Effector CD4-positive, alpha-beta T cell (primary cell): ENCODE results near the gene IMMP2L.
"Not testable (repeated sequence)": the region's sequence is repeated elsewhere in the genome, so short reads cannot be mapped to it uniquely, and the experiment has no call there.

Source experiments
- DNase-seq: peaks from one replicate; pipeline ENCODE4 v3.0.0-alpha.2; 2020

The IMMP2L gene

GRCh38 chr7:110973196-110973990 lies 588.9 kb downstream of the IMMP2L start:
- no peak for DNase-seq

GRCh38 chr7:110964775-110965174 lies 597.5 kb downstream of the IMMP2L start:
- DNase-seq, result no peak

DNA sequence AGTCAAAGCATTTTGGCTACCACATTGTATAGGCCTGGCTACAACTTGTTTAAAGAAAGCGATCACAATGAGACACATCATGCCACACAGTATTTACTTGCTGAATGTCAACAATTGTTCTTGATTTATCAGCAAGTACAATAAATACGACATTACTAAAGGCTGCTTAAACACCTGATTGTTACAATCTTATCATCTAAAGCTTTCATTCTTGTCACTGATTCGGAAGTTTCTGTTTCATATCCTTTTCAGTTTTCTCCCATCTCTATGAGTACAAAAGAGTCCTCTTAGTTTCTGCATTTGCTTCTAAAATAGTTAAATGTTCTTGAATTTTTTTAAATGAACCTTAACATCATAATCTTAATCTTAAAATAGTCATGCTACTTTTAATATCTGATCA lies 599.5 kb downstream of the IMMP2L start:
- DNase-seq, result no peak

GRCh38 chr7:110962374-110962773 lies 599.9 kb downstream of the IMMP2L start:
- DNase-seq, result no peak

DNA sequence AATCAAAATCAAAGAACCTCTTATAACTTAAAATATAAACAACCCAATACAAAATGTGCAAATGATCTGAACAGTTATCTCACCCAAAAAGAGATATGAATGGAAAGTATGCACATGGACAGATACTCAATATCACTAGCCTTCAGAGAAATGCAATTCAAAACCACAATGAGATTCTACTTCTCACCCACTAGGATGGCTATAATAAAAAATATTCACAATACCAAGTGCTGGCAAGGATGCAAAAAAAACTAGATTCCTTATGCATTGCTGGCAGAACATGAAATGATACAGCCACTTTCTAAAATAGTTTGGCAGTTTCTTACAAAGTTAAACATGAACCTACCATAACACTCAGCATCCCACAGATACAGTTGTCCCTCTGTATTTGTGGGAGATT lies 601.5 kb downstream of the IMMP2L start:
- no peak for DNase-seq

DNA sequence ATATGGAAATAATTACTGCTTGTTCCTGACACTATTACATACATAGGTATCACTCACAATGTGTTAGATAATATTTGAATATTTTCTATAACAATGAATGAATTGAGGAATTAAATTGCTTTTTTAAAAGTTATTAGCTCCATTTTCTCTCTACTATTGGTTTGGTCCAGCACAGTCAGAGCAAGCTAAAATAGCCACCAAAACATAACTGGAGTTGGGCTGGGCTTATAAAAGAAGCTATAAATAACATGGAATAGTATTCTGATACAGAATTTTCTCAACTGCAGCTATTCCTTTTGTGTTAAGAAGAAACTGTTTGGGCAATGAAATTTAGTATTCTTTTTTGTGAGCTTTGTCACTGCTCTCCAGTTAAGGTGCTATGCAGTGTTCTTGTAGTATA lies 614.0 kb downstream of the IMMP2L start:
- DNase-seq, result no peak

DNA sequence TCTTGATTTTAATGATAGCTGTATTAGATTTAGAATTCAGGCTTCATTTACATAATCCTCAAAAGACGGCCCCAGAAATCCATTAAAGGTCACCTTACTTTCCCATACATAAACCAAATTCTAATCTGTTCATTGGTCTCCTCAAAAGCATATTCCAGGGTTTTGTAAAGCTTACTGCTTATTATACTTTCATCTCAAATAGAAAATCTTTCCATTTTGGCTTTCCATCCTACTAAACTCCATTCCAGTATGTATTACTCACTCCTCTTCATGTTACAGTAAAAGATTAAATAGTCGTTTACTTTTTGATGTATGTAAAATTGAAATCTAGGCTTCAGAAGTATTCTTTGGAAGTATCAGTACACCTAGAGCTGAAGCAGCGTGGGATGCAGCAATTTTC lies 614.9 kb downstream of the IMMP2L start:
- no peak for DNase-seq

DNA sequence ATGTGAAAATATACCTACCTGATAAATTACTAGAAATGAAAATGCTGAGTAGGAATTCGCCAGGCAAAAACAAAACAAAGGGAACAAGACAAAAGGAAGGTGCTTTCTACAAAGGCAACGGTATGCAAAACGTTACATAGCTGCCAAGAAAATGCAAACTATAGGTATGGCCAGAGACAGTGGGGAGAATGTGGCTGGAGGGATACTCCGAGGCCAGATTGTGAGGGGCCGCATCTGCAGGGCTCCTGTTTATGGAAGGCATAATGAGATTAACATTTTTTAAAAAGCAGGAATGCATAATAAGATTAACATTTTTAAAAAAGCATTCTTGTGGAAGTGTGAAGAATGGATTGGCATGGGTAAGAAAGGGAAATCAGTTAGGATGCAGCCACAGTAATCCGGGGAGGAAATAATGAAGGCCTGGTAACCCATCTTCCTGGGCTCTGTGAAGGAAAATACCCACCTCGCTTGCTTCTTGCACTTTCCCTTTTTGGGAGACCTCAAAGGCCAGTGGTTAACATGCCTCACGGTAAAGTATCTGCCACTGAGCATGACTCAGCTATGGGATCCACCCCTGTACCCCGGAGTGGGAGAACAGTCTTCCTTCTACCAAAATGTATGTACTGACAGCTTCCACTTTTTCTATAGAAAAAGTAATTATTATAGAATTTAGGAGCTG lies 617.2 kb downstream of the IMMP2L start:
- no peak for DNase-seq

GRCh38 chr7:110944448-110944847 lies 617.8 kb downstream of the IMMP2L start:
- DNase-seq, result no peak

DNA sequence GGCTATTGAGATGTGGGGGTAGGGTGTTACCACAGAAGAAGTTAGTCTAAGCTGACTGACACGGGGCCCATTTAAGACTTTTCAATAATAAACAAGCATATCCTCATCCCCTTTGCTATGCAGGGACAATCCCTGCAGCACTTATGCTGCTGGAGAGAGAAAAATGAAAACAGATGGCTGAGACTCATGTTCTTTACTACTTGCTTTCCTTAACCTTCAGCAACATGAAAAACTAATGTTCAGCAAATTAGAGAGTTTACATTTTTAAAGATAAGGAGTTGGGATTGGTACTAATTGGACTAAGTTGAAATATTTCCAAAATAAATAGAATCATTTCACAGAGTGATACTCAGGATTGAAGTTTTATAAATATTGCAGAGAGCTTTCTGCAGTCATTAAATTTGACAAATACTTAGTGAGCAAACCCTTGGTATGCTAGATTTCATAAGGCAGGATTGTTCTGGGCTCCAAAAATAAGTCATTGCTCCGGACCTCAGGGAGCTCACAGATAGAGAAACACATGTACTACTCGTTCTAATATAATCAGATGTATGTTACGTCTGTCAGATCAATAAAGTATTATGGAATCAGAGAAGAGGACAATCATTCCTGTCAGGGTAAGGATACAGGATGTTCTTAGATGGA lies 618.5 kb downstream of the IMMP2L start:
- no peak for DNase-seq

GRCh38 chr7:110941385-110941784 lies 620.9 kb downstream of the IMMP2L start:
- DNase-seq, result no peak

- DNase-seq, result no peak
Observed at GRCh38 chr7:110940756-110941155, 621.5 kb downstream of the IMMP2L start.

DNA sequence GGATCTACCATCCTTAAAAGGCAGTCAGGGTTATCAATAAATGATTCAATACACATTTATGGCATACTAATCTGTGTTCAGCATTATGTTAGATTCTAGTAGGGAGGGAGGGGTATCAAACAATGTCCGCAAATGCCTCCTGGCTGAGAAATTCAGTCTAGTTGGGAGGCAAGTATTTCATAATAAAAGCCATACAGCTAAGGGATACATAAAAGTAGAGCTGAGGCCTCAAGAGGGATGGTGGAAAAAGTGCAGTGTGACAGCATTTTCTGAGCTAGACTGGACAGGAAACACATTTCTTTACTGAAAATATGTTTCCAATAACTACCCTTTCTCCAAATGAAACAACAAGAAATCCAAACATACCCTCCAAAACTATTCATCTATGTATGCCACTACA lies 624.1 kb downstream of the IMMP2L start:
- DNase-seq, result no peak

DNA sequence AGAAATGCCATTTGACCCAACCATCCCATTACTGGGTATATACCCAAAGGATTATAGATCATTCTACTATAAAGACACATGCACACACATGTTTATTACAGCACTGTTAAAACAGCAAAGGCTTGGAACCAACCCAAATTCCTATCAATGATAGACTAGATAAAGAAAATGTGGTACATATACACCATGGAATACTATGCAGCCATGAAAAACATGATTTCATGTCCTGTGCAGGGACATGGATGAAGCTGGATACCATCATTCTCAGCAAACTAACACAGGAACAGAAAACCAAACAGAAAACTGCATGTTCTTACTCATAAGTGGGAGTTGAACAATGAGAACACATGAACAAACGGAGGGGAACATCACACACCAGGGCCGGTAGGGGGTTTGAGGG lies 625.6 kb downstream of the IMMP2L start:
- not testable (repeated sequence) for DNase-seq

DNA sequence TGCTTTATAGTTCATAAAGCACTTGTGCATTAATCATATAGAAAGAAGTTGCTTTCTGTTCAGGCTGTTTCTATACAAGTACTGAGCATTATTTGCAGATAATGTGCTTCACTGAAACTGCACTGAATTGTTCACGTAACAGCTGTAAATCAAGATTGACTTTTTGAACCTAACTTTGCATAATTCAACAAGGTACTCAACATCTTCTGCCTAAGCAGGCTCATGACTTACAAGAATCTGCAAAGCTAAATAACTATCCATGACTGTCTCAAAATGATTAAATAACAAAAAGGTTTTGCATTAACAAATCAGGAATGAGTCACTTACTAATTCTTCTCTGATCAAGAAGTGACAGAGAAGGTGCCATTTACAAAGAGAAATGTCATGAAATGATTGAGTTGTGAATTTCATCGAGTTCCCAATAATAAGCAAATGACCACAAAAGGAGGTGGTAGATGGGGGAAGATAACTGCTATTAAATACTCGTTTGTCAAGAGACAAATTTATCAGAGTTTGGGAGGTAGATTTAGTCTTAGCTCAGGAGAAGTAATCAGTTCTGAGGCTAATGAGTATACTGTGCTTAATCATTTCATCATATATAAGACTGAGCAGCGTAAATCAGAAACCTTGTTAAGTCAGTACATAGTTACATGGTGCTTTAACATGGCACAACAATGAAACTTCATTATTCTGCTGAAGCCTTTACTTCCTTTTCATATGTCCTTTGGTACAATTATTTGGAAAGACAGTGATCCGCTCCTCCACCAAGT lies 632.6 kb downstream of the IMMP2L start:
- DNase-seq, result no peak

- no peak for DNase-seq
Observed at GRCh38 chr7:110922906-110923305, 639.4 kb downstream of the IMMP2L start.

DNA sequence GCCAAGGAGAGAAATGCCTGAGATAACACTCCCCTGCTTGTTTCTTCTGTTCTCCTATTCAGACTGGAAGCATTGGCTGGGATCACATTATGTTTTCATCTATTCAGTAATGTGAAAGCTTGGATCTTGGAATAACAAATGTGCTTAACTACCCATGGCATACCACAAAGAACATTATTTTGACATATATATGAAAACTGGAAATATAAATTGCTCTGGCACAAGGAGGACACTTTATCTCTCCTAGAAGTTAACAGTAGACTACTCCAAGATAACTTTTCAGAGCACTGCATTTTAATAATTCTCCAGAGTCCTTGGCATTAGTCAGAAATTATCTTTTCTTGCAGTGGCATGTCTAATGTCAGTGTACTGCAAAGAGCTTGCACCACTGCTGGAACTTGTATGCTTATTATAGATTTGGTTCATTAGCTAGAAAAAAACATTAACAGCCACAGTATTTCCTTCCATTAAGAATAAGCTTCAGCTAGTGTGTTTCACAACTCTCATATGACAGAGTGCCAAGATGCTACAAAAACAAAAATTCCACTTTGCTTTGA lies 640.6 kb downstream of the IMMP2L start:
- DNase-seq, result no peak

DNA sequence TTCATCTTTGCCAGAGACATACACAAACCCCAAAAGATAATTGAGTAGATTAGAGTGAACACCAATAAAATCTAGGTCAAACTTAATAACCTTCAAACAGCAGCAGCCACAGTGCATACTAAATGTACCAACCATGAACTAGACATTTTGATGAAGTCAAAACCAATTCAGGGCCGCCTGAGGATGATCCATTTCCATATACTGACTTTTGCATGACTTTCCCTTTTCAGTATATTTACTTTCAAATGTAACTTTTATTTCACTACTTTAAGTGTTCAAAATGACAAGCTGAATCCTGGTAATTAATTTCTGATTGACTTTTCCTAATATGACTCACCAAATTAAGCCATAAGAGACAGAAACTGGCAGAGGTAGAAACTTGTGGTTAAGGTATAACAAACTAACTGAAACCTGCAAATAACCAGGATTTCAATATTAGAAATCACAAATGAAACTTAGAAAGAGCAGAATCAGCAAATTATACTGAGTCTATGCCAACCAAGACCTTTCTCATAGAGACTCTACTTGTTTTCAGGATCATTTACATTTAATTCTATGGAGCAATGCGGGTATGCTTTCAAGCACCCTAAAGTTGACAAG lies 643.2 kb downstream of the IMMP2L start:
- no peak for DNase-seq

- no peak for DNase-seq
Observed at GRCh38 chr7:110914263-110914662, 648.0 kb downstream of the IMMP2L start.

DNA sequence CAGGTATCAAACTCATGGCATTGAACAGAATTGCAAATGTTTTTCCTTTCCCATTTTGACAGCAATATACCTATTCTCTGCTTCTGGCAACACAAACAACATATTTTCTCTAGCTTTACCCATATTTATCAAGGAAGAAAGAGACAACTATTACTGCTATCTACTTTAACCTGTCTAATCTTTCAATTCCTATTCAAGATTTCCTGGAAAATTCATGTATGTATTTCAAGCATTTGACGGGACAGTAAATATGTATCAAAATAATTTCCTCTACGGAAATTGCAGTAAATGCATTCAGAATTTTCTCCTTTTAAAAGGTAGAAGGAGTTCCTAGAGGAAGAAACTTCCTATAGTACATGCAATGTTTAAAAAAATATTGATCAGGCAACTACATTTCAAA lies 650.7 kb downstream of the IMMP2L start:
- DNase-seq, result no peak

GRCh38 chr7:110909117-110909516 lies 653.2 kb downstream of the IMMP2L start:
- no peak for DNase-seq

DNA sequence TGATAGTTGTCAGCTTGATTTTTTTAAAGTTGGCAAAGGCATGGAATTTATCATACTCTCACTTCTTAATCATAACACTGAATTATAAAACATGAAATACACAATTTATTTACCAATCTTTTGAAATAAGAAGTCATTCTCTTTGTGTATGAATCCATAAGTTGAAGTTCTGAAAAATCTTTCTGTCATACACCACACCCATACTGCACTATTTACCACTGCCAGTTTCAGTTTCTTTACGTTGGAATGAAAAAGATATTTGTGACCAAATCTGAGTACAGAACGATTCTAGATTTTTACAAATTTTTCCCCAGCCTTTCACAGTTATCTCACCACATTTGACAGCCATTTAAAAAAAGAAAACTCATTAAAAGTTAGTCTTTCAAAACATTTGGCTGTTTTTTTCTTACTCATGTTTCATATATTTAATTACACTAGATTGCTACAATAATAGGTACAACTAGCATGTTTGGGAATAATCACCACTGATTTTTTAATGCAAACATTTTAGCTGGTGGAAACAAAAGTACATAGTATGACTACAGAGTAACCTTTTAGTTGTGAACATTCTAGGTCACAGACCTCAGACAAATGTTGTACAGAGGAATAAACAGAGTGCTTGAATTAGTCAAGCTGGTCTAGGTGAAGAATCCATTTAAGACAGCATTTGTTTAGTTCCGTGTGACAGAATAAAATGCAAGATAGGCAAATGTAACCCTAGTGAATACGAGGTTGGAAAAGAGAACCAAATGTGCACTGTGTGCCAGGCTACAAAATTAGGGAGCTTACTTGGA lies 656.3 kb downstream of the IMMP2L start:
- DNase-seq, result no peak
